ENCODE measurements around the gene TLK2.
"Not testable (repeated sequence)": the region's sequence is repeated elsewhere in the genome, so short reads cannot be mapped to it uniquely, and the experiment has no call there.

DNA sequence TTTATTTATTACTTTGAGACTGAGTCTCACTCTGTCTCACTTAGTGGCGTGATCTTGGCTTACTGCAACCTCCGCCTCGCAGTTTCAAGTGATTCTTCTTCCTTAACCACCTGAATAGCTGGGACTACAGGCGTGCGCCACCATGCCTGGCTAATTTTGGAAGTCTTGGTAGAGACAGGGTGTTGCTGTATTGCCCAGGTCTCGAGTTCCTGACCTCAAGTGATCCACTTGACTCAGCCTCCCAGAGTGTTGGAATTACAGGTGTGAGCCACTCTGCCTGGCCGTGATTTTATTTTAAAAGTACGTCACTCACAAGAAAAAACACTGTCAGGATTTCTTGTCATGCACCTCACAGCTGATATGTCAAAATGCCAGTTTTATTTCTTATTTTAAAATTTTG lies 26.2 kb downstream of the TLK2 start:
- TF ChIP-seq, protein P1, sequence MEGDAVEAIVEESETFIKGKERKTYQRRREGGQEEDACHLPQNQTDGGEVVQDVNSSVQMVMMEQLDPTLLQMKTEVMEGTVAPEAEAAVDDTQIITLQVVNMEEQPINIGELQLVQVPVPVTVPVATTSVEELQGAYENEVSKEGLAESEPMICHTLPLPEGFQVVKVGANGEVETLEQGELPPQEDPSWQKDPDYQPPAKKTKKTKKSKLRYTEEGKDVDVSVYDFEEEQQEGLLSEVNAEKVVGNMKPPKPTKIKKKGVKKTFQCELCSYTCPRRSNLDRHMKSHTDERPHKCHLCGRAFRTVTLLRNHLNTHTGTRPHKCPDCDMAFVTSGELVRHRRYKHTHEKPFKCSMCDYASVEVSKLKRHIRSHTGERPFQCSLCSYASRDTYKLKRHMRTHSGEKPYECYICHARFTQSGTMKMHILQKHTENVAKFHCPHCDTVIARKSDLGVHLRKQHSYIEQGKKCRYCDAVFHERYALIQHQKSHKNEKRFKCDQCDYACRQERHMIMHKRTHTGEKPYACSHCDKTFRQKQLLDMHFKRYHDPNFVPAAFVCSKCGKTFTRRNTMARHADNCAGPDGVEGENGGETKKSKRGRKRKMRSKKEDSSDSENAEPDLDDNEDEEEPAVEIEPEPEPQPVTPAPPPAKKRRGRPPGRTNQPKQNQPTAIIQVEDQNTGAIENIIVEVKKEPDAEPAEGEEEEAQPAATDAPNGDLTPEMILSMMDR (tag by site-specific recombination; IDR thresholded peaks at IDR 0.05), result not testable (repeated sequence)
- TF ChIP-seq REST (tag by site-specific recombination; IDR thresholded peaks at IDR 0.05); ZFP41 (tag by site-specific recombination; IDR thresholded peaks at IDR 0.05; ENCODE audit: borderline replicate concordance); GFI1B (tag by site-specific recombination; IDR thresholded peaks at IDR 0.05); ZFP37 (tag by site-specific recombination; IDR thresholded peaks at IDR 0.05); KLF7 (tag by site-specific recombination; IDR thresholded peaks at IDR 0.05; ENCODE audit: borderline replicate concordance); ZNF366 (tag by site-specific recombination; conservative IDR thresholded peaks at IDR 0.05); GLI2 (tag by site-specific recombination; IDR thresholded peaks at IDR 0.05; ENCODE audit: borderline replicate concordance, low read depth): not testable (repeated sequence)
- TF ChIP-seq, protein P2, sequence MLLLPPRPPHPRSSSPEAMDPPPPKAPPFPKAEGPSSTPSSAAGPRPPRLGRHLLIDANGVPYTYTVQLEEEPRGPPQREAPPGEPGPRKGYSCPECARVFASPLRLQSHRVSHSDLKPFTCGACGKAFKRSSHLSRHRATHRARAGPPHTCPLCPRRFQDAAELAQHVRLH (tag by site-specific recombination; IDR thresholded peaks at IDR 0.05), result not testable (repeated sequence)

Data from HEK293 (cell line).